ENCODE results near the gene C11orf86.

C11orf86 gene

DNA sequence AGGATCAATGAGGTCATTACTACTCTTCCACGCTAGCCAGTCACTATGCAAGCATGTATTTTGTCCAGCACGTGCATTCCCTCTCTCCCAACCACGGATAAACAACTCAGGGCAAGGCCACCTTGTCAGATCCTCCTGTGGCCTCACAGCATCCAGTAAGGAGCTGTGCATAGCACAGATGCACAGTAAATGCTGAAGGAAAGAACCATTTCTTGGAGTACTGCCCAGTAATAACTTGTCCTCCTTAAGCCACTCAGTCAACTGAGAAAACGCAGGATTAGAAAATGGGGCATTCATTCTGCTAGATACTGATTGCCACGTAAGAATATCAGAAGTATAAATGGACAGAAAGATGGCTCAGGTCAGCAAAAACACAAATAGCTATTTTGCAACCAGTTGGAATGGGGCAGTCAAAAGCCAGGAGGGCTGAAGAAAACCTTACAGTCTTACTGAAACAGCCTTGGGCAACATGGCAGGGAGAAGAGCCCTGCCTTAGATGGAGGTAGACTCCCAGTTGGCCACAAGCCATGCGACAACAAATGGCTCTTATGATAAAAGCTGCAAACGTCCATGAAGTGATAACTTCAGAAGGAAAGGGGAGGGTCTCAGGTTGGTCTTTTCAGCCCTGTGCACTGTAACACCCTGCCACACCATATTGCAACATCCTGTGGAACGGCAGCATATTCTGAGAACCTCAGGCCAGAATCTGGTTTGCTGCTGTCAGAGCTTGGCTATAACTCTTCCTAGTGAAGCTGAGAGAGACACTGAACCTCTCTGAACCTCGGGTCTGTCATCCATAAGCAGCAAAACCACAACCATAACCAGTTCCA is 39.9 kb upstream of the C11orf86 start:
- ATAC-seq (ENCODE audit: insufficient read depth, low read depth) (no peak), DNase-seq (no peak)
- no peak overlapping the region for H3K9ac ChIP-seq (ENCODE audit: low read depth, low read length)
- no peak overlapping the region for H3K27ac ChIP-seq (ENCODE audit: low read length)
- H3K36me3 ChIP-seq (ENCODE audit: insufficient read depth, low read length) = no peaks in the 10 kb centered on the region
- H2AFZ ChIP-seq (ENCODE audit: low read depth, low read length) = no peak overlapping the region
- H3K4me3 ChIP-seq (ENCODE audit: low read depth in 1 of 2, low read length in 2 of 2) = no peak overlapping the region
- H3K9me3 ChIP-seq (ENCODE audit: insufficient read depth, low read length, severe bottlenecking) = no peaks in the 10 kb centered on the region
- no peak overlapping the region for H3K4me2 ChIP-seq (ENCODE audit: insufficient read depth, low read length)
- H3K79me2 ChIP-seq (ENCODE audit: insufficient read depth, low read length) = no peaks in the 10 kb centered on the region
- H4K20me1 ChIP-seq (ENCODE audit: insufficient read depth, low read length) = no peaks in the 10 kb centered on the region
- no peaks in the 10 kb centered on the region for H3K27me3 ChIP-seq (ENCODE audit: insufficient read depth, low read length, poor library complexity)
- no peak for TF ChIP-seq EZH2 (IDR thresholded peaks at IDR 0.05; ENCODE audit: borderline replicate concordance, low read depth, low read length, severe bottlenecking)
- TF ChIP-seq CTCF (IDR thresholded peaks at IDR 0.05; ENCODE audit: borderline replicate concordance, extremely low read depth, low read length, poor library complexity, severe bottlenecking) = no peak
- H3K4me1 ChIP-seq (ENCODE audit: insufficient read depth, low read length) = no peaks in the 10 kb centered on the region

GRCh38 chr11:66936311-66936711 is 38.8 kb upstream of the C11orf86 start:
- DNase-seq (no peak), ATAC-seq (ENCODE audit: insufficient read depth, low read depth) (no peak)

GRCh38 chr11:66937193-66937733 is 37.8 kb upstream of the C11orf86 start:
- H3K27me3 ChIP-seq (ENCODE audit: insufficient read depth, low read length, poor library complexity) = no peaks in the 10 kb centered on the region
- no peaks in the 10 kb centered on the region for H3K79me2 ChIP-seq (ENCODE audit: insufficient read depth, low read length)
- no peak overlapping the region for H3K9ac ChIP-seq (ENCODE audit: low read depth, low read length)
- no peaks in the 10 kb centered on the region for H3K36me3 ChIP-seq (ENCODE audit: insufficient read depth, low read length)
- H3K9me3 ChIP-seq (ENCODE audit: insufficient read depth, low read length, severe bottlenecking) = no peaks in the 10 kb centered on the region
- H3K4me3 ChIP-seq (ENCODE audit: low read depth in 1 of 2, low read length in 2 of 2) = no peak overlapping the region
- H3K27ac ChIP-seq (ENCODE audit: low read length) = no peak overlapping the region
- TF ChIP-seq CTCF (IDR thresholded peaks at IDR 0.05; ENCODE audit: borderline replicate concordance, extremely low read depth, low read length, poor library complexity, severe bottlenecking) (no peak), EZH2 (IDR thresholded peaks at IDR 0.05; ENCODE audit: borderline replicate concordance, low read depth, low read length, severe bottlenecking) (no peak)
- DNase-seq (no peak), ATAC-seq (ENCODE audit: insufficient read depth, low read depth) (no peak)
- no peaks in the 10 kb centered on the region for H3K4me1 ChIP-seq (ENCODE audit: insufficient read depth, low read length)
- H4K20me1 ChIP-seq (ENCODE audit: insufficient read depth, low read length) = no peaks in the 10 kb centered on the region
- no peak overlapping the region for H3K4me2 ChIP-seq (ENCODE audit: insufficient read depth, low read length)
- no peak overlapping the region for H2AFZ ChIP-seq (ENCODE audit: low read depth, low read length)

More at GRCh38 chr11:66936311-66936711, 38.8 kb upstream of the C11orf86 start:
- H3K4me1 ChIP-seq (ENCODE audit: insufficient read depth, low read length) = no peaks in the 10 kb centered on the region
- no peaks in the 10 kb centered on the region for H3K36me3 ChIP-seq (ENCODE audit: insufficient read depth, low read length)
- H3K9ac ChIP-seq (ENCODE audit: low read depth, low read length) = no peak overlapping the region
- H3K27ac ChIP-seq (ENCODE audit: low read length) = no peak overlapping the region
- H4K20me1 ChIP-seq (ENCODE audit: insufficient read depth, low read length) = no peaks in the 10 kb centered on the region
- TF ChIP-seq EZH2 (IDR thresholded peaks at IDR 0.05; ENCODE audit: borderline replicate concordance, low read depth, low read length, severe bottlenecking) (no peak), CTCF (IDR thresholded peaks at IDR 0.05; ENCODE audit: borderline replicate concordance, extremely low read depth, low read length, poor library complexity, severe bottlenecking) (no peak)
- no peaks in the 10 kb centered on the region for H3K27me3 ChIP-seq (ENCODE audit: insufficient read depth, low read length, poor library complexity)
- no peak overlapping the region for H2AFZ ChIP-seq (ENCODE audit: low read depth, low read length)
- H3K9me3 ChIP-seq (ENCODE audit: insufficient read depth, low read length, severe bottlenecking) = no peaks in the 10 kb centered on the region
- no peak overlapping the region for H3K4me3 ChIP-seq (ENCODE audit: low read depth in 1 of 2, low read length in 2 of 2)
- no peak overlapping the region for H3K4me2 ChIP-seq (ENCODE audit: insufficient read depth, low read length)
- H3K79me2 ChIP-seq (ENCODE audit: insufficient read depth, low read length) = no peaks in the 10 kb centered on the region
